GM23338 (cell line): ENCODE data around the gene PDSS2. TPM values are rescaled to one million over a fixed set of nuclear protein-coding genes. Genes with fewer than 3 reads are reported as not detected.

Experiments
- CREB1 ChIP-seq: fragments of 250-450 bp; sonication (Bioruptor Pico); IDR thresholded peaks from 2 replicates; pipeline ENCODE4 v1.5.0; 2020; ENCODE audit warnings: low read depth, mild to moderate bottlenecking, moderate library complexity
- EZH2 ChIP-seq: fragments of 200-600 bp; sonication (generic); IDR thresholded peaks from one replicate; pipeline ENCODE4 v1.8.0; 2017; ENCODE audit warnings: antibody characterized with exemption, mild to moderate bottlenecking, low read depth; ENCODE audit not compliant: unreplicated experiment
- EZH2phosphoT487 ChIP-seq: fragments of 200-600 bp; sonication (generic); IDR thresholded peaks from one replicate; pipeline ENCODE4 v1.8.1; 2018; ENCODE audit warnings: antibody characterized with exemption; ENCODE audit not compliant: unreplicated experiment
- JUNB ChIP-seq: IDR thresholded peaks from one replicate; pipeline ENCODE4 v1.6.1; 2016; ENCODE audit warnings: antibody characterized with exemption; ENCODE audit not compliant: unreplicated experiment
- POLR2AphosphoS5 ChIP-seq: IDR thresholded peaks from 2 replicates; pipeline ENCODE4 v1.6.1; 2016; ENCODE audit warnings: antibody characterized with exemption, low read depth
- STAT1 ChIP-seq: IDR thresholded peaks from one replicate; pipeline ENCODE4 v1.6.1; 2016; ENCODE audit warnings: antibody characterized with exemption; ENCODE audit not compliant: unreplicated experiment
- ZNF114 ChIP-seq: fragments of 250-450 bp; sonication (Bioruptor Pico); IDR thresholded peaks from 2 replicates; pipeline ENCODE4 v1.5.0; 2020; ENCODE audit warnings: mild to moderate bottlenecking, moderate library complexity
- ZNF331 ChIP-seq: fragments of 250-450 bp; sonication (Bioruptor Pico); IDR thresholded peaks from 2 replicates; pipeline ENCODE4 v1.5.0; 2020; ENCODE audit warnings: low read depth, mild to moderate bottlenecking, moderate library complexity
- polyA plus RNA-seq: library from polyadenylated mRNA; unstranded; fragments of >200 nt; fragmentation: Nextera tagmentation; extraction: Ambion mirVana; gene quantifications from 2 replicates; pipeline ENCODE4 v1.2.1, GENCODE V29; 2016
- total RNA-seq: library from RNA; depleted of rRNA; stranded (reverse); fragments of >200 nt; shearing (Covaris generic); gene quantifications from 2 replicates; pipeline ENCODE4 v1.2.3, GENCODE V29; 2014
- TF ChIP-seq, protein P1 (sequence below): fragments of 250-450 bp; sonication (Bioruptor Pico); IDR thresholded peaks from 2 replicates; pipeline ENCODE4 v1.5.0; 2020; ENCODE audit warnings: mild to moderate bottlenecking, moderate library complexity
- TF ChIP-seq, protein P2 (sequence below): IDR thresholded peaks from 2 replicates; pipeline ENCODE4 v1.6.1; 2016; ENCODE audit warnings: antibody characterized with exemption
- TF ChIP-seq, protein P3 (sequence below): IDR thresholded peaks from one replicate; pipeline ENCODE4 v1.6.1; 2018; ENCODE audit warnings: antibody characterized with exemption; ENCODE audit not compliant: unreplicated experiment

The PDSS2 gene
- total and polyA plus RNA-seq, 2 experiments from 2014 or later = 7.3 to 16.7 TPM

DNA sequence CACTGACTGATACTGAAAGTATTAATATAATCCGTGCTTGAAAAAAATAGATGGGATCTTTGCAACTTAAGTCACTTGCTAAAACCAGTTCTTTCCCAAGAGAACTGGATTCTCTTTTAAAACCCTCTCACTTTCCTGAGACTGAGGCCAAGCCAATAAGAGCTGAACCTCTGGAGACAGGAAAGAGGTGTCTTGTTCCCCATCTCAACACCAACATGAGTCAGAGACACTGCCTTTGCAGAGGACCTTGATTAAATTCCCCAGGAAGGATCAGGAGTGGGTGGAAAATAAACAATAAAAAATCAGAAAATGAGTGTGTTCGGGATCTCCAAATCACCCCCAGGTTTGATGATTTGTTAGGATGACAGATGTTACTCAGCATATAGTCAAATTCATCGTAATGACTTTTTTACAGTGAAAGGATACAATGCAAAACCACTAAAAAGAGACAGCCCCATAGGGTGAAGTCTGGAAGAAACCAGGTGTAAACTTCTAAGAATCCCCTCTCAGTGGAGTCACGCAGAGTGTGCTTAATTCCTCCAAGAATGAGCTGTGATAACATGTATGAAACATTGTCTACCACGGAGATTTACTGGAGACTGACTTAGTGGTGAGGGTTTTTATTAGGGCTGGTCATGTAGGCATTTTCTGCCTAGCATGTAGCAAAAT lies 221.2 kb downstream of the PDSS2 start (continued):
- TF ChIP-seq, protein P1, sequence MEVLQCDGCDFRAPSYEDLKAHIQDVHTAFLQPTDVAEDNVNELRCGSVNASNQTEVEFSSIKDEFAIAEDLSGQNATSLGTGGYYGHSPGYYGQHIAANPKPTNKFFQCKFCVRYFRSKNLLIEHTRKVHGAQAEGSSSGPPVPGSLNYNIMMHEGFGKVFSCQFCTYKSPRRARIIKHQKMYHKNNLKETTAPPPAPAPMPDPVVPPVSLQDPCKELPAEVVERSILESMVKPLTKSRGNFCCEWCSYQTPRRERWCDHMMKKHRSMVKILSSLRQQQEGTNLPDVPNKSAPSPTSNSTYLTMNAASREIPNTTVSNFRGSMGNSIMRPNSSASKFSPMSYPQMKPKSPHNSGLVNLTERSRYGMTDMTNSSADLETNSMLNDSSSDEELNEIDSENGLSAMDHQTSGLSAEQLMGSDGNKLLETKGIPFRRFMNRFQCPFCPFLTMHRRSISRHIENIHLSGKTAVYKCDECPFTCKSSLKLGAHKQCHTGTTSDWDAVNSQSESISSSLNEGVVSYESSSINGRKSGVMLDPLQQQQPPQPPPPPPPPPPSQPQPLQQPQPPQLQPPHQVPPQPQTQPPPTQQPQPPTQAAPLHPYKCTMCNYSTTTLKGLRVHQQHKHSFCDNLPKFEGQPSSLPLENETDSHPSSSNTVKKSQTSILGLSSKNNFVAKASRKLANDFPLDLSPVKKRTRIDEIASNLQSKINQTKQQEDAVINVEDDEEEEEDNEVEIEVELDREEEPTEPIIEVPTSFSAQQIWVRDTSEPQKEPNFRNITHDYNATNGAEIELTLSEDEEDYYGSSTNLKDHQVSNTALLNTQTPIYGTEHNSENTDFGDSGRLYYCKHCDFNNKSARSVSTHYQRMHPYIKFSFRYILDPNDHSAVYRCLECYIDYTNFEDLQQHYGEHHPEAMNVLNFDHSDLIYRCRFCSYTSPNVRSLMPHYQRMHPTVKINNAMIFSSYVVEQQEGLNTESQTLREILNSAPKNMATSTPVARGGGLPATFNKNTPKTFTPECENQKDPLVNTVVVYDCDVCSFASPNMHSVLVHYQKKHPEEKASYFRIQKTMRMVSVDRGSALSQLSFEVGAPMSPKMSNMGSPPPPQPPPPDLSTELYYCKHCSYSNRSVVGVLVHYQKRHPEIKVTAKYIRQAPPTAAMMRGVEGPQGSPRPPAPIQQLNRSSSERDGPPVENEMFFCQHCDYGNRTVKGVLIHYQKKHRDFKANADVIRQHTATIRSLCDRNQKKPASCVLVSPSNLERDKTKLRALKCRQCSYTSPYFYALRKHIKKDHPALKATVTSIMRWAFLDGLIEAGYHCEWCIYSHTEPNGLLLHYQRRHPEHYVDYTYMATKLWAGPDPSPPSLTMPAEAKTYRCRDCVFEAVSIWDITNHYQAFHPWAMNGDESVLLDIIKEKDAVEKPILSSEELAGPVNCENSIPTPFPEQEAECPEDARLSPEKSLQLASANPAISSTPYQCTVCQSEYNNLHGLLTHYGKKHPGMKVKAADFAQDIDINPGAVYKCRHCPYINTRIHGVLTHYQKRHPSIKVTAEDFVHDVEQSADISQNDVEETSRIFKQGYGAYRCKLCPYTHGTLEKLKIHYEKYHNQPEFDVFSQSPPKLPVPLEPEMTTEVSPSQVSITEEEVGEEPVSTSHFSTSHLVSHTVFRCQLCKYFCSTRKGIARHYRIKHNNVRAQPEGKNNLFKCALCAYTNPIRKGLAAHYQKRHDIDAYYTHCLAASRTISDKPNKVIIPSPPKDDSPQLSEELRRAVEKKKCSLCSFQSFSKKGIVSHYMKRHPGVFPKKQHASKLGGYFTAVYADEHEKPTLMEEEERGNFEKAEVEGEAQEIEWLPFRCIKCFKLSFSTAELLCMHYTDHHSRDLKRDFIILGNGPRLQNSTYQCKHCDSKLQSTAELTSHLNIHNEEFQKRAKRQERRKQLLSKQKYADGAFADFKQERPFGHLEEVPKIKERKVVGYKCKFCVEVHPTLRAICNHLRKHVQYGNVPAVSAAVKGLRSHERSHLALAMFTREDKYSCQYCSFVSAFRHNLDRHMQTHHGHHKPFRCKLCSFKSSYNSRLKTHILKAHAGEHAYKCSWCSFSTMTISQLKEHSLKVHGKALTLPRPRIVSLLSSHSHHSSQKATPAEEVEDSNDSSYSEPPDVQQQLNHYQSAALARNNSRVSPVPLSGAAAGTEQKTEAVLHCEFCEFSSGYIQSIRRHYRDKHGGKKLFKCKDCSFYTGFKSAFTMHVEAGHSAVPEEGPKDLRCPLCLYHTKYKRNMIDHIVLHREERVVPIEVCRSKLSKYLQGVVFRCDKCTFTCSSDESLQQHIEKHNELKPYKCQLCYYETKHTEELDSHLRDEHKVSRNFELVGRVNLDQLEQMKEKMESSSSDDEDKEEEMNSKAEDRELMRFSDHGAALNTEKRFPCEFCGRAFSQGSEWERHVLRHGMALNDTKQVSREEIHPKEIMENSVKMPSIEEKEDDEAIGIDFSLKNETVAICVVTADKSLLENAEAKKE = no peak
- TF ChIP-seq JUNB (no peak), ZNF114 (CRISPR knock-in tag) (no peak), STAT1 (no peak), CREB1 (CRISPR knock-in tag) (no peak), ZNF331 (CRISPR knock-in tag) (no peak), POLR2AphosphoS5 (no peak), EZH2 (no peak), EZH2phosphoT487 (no peak)
- TF ChIP-seq, protein P2, sequence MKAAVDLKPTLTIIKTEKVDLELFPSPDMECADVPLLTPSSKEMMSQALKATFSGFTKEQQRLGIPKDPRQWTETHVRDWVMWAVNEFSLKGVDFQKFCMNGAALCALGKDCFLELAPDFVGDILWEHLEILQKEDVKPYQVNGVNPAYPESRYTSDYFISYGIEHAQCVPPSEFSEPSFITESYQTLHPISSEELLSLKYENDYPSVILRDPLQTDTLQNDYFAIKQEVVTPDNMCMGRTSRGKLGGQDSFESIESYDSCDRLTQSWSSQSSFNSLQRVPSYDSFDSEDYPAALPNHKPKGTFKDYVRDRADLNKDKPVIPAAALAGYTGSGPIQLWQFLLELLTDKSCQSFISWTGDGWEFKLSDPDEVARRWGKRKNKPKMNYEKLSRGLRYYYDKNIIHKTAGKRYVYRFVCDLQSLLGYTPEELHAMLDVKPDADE = no peak
- TF ChIP-seq, protein P3, sequence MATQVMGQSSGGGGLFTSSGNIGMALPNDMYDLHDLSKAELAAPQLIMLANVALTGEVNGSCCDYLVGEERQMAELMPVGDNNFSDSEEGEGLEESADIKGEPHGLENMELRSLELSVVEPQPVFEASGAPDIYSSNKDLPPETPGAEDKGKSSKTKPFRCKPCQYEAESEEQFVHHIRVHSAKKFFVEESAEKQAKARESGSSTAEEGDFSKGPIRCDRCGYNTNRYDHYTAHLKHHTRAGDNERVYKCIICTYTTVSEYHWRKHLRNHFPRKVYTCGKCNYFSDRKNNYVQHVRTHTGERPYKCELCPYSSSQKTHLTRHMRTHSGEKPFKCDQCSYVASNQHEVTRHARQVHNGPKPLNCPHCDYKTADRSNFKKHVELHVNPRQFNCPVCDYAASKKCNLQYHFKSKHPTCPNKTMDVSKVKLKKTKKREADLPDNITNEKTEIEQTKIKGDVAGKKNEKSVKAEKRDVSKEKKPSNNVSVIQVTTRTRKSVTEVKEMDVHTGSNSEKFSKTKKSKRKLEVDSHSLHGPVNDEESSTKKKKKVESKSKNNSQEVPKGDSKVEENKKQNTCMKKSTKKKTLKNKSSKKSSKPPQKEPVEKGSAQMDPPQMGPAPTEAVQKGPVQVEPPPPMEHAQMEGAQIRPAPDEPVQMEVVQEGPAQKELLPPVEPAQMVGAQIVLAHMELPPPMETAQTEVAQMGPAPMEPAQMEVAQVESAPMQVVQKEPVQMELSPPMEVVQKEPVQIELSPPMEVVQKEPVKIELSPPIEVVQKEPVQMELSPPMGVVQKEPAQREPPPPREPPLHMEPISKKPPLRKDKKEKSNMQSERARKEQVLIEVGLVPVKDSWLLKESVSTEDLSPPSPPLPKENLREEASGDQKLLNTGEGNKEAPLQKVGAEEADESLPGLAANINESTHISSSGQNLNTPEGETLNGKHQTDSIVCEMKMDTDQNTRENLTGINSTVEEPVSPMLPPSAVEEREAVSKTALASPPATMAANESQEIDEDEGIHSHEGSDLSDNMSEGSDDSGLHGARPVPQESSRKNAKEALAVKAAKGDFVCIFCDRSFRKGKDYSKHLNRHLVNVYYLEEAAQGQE = no peak
